MV-4-11 (cell line): ENCODE data around the gene TDRD9.
A peak's percentile ranks its signal among the peaks of the same experiment; 100 is the strongest.

ENCODE experiments used
- DNase-seq: peaks from one replicate; lab custom pipeline; 2025; lab: John Stamatoyannopoulos, UW

The TDRD9 gene

GRCh38 chr14:103925316-103925715 is 2.9 kb upstream of the TDRD9 start:
- peak; percentile 52 for DNase-seq

DNA sequence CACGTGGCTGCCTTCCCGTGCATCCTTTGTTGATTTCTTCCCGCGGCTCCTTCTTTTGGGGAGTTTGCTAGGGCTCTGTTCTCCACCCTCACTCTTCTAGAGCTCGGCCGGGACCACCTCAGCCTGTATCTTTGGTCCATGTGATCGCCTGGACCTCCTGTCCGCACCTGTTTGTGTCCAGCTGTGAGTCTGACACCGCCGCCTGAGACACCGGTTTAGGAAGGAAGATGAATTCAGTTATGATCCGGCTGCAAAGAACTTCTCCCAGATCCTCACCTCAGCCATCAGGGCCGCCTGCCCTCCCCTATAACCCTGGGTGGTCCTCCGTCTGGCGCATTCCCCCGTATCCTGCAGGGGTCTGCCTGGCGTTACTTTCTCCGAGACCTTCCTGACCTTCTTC is 690 bp upstream of the TDRD9 start:
- no peak for DNase-seq

GRCh38 chr14:103930051-103930604 is 1.9 kb downstream of the TDRD9 start:
- DNase-seq = peak; percentile 85

DNA sequence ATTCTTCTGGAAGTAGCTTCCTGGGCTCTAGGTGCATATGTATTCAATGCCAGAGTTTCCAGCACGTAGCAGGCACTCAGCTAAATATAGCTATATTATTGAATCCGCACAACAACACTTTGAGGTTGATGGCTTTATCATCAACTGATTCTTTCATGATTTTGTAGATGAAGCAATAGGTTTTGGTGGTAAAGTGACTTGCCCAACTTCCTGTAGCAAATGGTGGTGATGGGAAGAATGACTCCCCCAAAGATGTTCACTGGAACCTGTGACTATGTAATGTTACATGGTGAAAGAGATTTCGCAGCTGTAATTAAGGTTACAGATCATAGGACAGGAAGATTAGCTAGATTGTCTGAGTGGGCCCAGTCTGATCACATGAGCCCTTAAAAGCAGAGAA is 3.2 kb downstream of the TDRD9 start:
- DNase-seq = peak; percentile 96

DNA sequence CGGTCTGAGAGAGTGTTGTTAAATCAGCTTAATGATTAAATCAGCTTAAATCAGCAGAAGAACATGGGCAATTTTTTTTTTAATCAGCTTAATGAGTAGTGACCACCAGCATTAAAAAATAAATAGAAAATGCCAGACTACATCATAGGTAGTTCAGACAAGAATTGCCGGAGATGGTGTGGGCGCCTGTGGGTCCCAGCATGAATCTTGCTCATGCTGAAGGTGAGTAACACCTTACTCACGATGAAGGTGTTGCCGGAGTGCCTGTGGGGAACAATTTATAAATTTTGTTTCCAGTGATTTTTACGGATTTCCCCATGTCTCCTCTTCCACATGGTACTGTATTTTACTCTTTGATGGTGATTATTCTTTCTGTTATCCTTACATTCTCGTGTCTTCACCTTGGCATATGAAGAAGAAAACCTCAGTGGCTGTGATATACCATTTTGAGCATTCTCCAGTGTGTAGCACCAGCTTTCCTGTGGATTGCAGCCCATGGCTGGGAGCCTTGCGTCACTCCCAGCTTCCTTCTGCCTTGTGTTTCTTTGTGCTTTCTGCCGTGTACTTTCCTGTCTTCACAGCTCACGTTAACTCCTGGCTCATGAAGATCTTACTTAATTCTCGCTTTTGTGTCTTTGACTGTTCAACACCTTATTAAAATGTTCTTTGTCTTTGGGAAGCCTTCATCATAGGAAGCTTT is 4.7 kb downstream of the TDRD9 start:
- DNase-seq = peak; percentile 11

DNA sequence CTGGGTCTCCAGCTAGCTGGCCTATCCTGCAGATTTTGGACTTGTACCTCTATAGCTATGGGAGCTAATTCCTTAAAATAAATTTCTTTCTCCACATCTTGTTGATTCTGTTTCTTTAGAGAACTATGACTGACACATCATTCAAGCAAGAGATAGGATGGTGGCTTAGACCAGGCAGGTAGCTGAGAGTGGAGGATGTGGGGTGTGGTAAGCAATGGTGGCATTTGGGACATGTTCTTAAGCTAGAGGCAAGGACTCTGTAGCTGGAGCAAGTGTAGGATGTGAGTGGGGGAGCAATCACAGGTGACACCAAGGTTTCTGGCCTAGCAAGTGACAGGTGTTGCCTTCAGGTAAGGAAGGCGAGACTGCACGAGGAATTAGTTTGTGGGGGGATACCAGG is 6.8 kb downstream of the TDRD9 start:
- no peak for DNase-seq

- DNase-seq = no peak
These were observed 13.2 kb downstream of the TDRD9 start for GRCh38 chr14:103941462-103941861.

DNA sequence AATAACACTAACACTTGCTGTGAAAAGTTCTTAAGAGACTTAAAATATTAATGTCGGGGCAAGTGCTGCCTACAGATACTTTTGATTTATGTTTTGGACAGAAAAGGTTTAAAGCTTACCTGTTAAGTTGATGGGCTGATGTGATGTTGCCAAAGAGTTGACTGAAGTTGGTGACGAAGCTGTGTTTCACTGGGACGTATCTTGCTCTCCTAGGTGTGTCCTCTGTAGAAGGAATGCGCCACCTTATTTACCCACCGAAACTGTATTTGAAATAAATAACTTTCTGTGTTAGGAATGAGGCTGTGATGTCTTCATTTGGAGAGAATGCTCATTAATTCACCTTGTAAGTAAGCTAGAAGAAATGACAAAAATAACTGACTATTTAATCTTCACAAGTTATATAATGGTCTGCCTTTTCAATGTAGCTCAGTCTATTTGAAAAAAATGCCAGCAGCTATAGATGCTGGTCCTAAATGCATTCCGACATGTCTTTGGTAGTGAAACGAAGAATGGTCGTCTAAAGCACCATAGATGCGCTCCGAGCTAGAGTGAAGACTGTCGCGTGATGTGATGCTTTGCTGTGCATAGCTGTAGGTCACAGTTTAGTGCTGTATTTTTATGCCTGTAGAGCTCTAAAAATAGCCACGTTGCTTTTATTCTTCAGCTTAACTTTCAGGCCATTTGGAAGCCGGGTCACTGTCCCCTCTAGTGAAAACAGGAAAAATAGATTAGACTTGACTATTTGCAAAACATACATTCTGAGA is 13.9 kb downstream of the TDRD9 start, which contains the start of gene RD3L:
Gene RD3L, minus strand, starts transcription at position 557 of the 764 bp plus-strand sequence. CDS start 834 bp downstream, outside the sequence.
- DNase-seq = no peak

DNA sequence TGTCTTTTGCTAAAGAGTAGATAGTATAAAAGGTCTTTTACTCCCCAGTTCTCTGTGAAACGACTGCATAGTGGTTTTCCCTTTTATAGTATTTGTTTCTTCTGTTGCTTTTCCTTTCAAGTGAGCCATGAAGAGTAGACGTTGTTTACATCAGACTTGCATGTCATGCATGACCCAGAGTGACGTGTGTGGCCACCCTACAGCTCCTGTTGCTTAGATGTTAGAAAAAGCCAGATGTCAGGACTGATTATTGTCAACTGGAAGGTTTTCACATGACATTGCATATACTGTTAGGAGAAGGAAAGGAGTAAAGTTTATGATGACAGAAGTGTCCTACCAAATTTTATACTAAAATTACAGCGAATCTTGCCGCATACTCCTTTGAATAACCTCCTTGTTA is 15.4 kb downstream of the TDRD9 start:
- no peak for DNase-seq

DNA sequence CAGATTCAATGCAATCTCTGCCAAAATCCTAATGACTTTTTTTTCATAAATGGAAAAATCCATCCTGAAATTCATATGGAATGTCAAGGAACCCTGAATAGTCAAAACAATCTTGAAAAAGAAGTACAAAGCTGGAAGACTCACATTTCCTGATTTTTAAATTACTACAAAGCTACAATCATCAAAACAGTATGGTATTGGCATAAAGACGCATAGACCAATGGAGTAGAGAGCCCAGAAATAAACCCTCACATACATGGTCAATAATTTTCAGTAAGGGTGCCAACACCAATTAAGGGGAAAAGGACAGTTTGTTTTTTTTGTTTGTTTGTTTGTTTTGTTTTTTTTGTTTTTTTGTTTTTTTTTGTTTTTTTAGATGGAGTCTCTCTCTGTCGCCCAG is 18.7 kb downstream of the TDRD9 start:
- no peak for DNase-seq

- DNase-seq = no peak
These were observed 20.2 kb downstream of the TDRD9 start for GRCh38 chr14:103948442-103948841.

DNA sequence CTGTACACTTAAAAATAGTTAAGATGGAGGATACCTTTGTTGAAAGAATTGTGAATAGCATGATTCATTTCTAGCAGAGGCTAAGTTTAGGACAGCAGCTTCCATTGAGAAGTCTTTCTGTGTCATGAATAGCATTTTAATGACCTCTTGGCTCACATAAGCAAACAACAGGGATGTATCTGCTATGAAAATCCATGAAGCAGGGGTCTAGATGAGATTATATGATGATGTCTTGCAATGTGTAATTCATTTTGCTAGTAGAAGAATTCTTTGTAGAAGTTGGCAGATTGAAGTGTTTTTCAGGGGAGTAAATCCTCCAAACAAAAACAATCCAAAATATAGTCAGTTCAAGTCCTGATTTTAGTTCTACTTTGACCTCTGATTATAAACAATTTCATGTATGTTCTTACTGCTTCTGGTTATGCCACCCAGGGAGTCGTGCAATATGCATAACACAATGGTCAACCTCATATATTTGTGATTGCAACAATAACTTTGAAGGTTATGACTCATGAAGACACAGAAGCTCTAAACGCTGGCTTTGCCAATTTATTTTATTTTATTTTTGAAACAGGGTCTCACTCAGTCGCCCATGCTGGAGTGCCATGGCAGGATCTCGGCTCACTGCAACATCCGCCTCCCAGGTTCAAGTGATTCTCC is 21.0 kb downstream of the TDRD9 start:
- peak; percentile 60 for DNase-seq

GRCh38 chr14:103960457-103961055 is 32.3 kb downstream of the TDRD9 start:
- no peak for DNase-seq

- no peak for DNase-seq
These were observed 33.8 kb downstream of the TDRD9 start for GRCh38 chr14:103961928-103962578.

GRCh38 chr14:103966631-103967030 is 38.4 kb downstream of the TDRD9 start:
- DNase-seq = no peak

- DNase-seq = no peak
These were observed 41.7 kb downstream of the TDRD9 start for GRCh38 chr14:103969961-103970360.

DNA sequence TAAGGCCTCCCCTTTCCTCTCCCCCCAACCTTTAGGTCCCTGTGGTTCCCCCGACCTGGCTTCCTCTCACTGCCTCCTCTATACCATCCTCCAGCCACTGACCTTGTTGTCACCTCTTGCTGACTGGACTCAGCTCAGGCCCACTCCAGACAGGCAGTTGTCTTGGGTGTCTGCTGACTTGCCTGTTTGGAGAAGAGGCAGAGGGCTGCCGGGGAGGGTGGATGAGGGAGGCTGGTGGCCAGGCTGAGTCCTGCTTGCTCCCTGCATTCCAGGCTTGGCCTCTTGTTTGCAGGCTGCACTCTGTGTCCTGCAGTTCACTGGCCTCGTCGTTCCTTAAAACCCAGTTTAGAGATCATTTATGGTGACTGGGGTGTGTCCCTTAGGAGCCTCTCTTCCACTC is 45.1 kb downstream of the TDRD9 start:
- no peak for DNase-seq

- no peak for DNase-seq
These were observed 46.3 kb downstream of the TDRD9 start for GRCh38 chr14:103974575-103974974.

- peak; percentile 6 for DNase-seq
These were observed 52.5 kb downstream of the TDRD9 start for GRCh38 chr14:103980623-103981238.

GRCh38 chr14:103984196-103984595 is 55.9 kb downstream of the TDRD9 start:
- no peak for DNase-seq

DNA sequence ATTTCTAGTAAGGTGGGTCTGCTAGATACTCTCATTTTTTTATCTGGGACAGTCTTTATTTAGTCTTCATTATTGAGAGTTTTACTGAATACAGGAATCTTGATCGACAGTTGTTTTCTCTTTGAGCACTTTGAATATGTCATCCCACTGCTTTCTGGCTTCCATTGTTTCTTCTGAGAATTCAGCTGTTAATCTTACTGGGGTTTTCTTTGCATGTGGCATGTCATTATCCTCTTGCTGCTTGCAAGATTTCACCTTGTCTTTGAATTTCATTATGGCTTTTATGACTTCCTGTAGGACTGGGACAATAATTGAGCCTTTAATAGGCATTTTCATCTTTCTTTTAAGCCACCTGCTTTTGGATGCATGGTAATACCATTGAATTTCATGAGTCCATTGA is 60.8 kb downstream of the TDRD9 start:
- no peak for DNase-seq
